Activated CD8-positive, alpha-beta memory T cell treated with anti-CD3 and anti-CD28 coated beads, Interleukin-2, amount 50 U/mL, for 1 hour (primary cell): ENCODE data around the gene CDK18.

Experiments used
- DNase-seq: peaks from one replicate; pipeline ENCODE4 v3.0.0-alpha.2; 2020; ENCODE audit errors: extremely low read depth

Gene CDK18

GRCh38 chr1:205505076-205505729 lies 734 bp downstream of the CDK18 start:
- no peak for DNase-seq

GRCh38 chr1:205505791-205506190 lies 1.3 kb downstream of the CDK18 start:
- no peak for DNase-seq

GRCh38 chr1:205506409-205507200 lies 2.1 kb downstream of the CDK18 start:
- no peak for DNase-seq

GRCh38 chr1:205508227-205508714 lies 3.8 kb downstream of the CDK18 start:
- DNase-seq, result no peak

GRCh38 chr1:205510308-205510950 lies 6.0 kb downstream of the CDK18 start:
- DNase-seq, result no peak

GRCh38 chr1:205510951-205511330 lies 6.5 kb downstream of the CDK18 start:
- no peak for DNase-seq

- DNase-seq, result no peak
Measured at GRCh38 chr1:205512059-205513045, 7.9 kb downstream of the CDK18 start.

GRCh38 chr1:205513774-205514173 lies 9.3 kb downstream of the CDK18 start:
- DNase-seq, result no peak

- no peak for DNase-seq
Measured at GRCh38 chr1:205514211-205515142, 10.0 kb downstream of the CDK18 start.

GRCh38 chr1:205515781-205516253 lies 11.3 kb downstream of the CDK18 start:
- DNase-seq, result no peak

- no peak for DNase-seq
Measured at GRCh38 chr1:205516362-205516761, 11.9 kb downstream of the CDK18 start.

GRCh38 chr1:205517288-205517687 lies 12.8 kb downstream of the CDK18 start:
- DNase-seq, result no peak

- DNase-seq, result no peak
Measured at GRCh38 chr1:205517763-205518162, 13.3 kb downstream of the CDK18 start.

- DNase-seq, result no peak
Measured at GRCh38 chr1:205518661-205519540, 14.4 kb downstream of the CDK18 start.

- no peak for DNase-seq
Measured at GRCh38 chr1:205519541-205520131, 15.2 kb downstream of the CDK18 start.

GRCh38 chr1:205520709-205521108 lies 16.2 kb downstream of the CDK18 start:
- no peak for DNase-seq

GRCh38 chr1:205521686-205522085 lies 17.2 kb downstream of the CDK18 start:
- no peak for DNase-seq

GRCh38 chr1:205522692-205523091 lies 18.2 kb downstream of the CDK18 start:
- DNase-seq, result no peak
